H1 (cell line): Measurements from ENCODE around the gene NIM1K. TPM values are rescaled to one million over a fixed set of nuclear protein-coding genes. Genes with fewer than 3 reads are reported as not detected.

Source experiments
- CTCF ChIA-PET: fragments of 300-600 bp; sonication (Branson Sonifier 250); formaldehyde crosslinking; loops from one replicate; lab custom pipeline; 2021; ENCODE audit not compliant: partially characterized antibody; lab: Charles Lee
- POLR2A ChIA-PET: fragments of 300-600 bp; sonication (Branson Sonifier 250); formaldehyde crosslinking; loops from one replicate; lab custom pipeline; 2021; ENCODE audit warnings: inconsistent platforms; ENCODE audit not compliant: partially characterized antibody; lab: Charles Lee
- DNase-seq, 2 experiments: peaks; one replicate each; pipeline versions ENCODE4 v3.0.0 to v3.0.0-alpha.2; 2010 to 2022; ENCODE audit warnings: low spot score in 2 of 2, low read depth in 1 of 2, mixed read lengths in 1 of 2
- FAIRE-seq: peaks from 2 replicates; lab custom pipeline; 2011; peaks lifted over from hg19 to GRCh38; lab: Jason Lieb, UNC
- H2AFZ ChIP-seq: 2 replicates; pipeline ENCODE4 v1.8.1; 2012; ENCODE audit warnings: low read length, inconsistent platforms
- H2AK5ac ChIP-seq: 2 replicates; pipeline ENCODE4 v1.6.1; 2013; ENCODE audit warnings: low read depth, low read length
- H2BK120ac ChIP-seq: replicated peaks from 2 replicates; pipeline ENCODE3; 2013; ENCODE audit warnings: low read depth, low read length, inconsistent platforms
- H2BK12ac ChIP-seq: 2 replicates; pipeline ENCODE4 v1.6.1; 2013; ENCODE audit warnings: low read depth, low read length
- H2BK15ac ChIP-seq: 2 replicates; pipeline ENCODE4 v1.6.1; 2013; ENCODE audit warnings: low read length
- H2BK20ac ChIP-seq: 2 replicates; pipeline ENCODE4 v1.6.1; 2013; ENCODE audit warnings: low read length
- H2BK5ac ChIP-seq: 2 replicates; pipeline ENCODE4 v1.6.1; 2013; ENCODE audit warnings: low read depth, low read length
- H3K14ac ChIP-seq: 2 replicates; pipeline ENCODE4 v1.6.1; 2013; ENCODE audit warnings: inconsistent platforms; ENCODE audit not compliant: insufficient read length
- H3K18ac ChIP-seq: 2 replicates; pipeline ENCODE4 v1.6.1; 2013; ENCODE audit warnings: low read length; ENCODE audit errors: extremely low read depth
- H3K23ac ChIP-seq: 2 replicates; pipeline ENCODE4 v1.6.1; 2013; ENCODE audit warnings: inconsistent platforms; ENCODE audit not compliant: insufficient read length
- H3K23me2 ChIP-seq: 2 replicates; pipeline ENCODE4 v1.6.1; 2013; ENCODE audit warnings: low read depth, low read length
- H3K27ac ChIP-seq: 2 replicates; pipeline ENCODE4 v1.6.1; 2011; ENCODE audit warnings: low read depth, low read length, inconsistent platforms
- H3K27me3 ChIP-seq, 4 experiments: replicated peaks in 1 of 4; 1 replicate in 1 of 4; 2 replicates in 3 of 4; pipeline versions ENCODE4 v1.6.1 to v1.8.1; 2011 to 2013; ENCODE audit warnings: low read length in 3 of 4, mild to moderate bottlenecking in 3 of 4, inconsistent platforms in 2 of 4, mixed read lengths in 2 of 4, moderate library complexity in 1 of 4; ENCODE audit not compliant: control insufficient read depth in 3 of 4, insufficient read depth in 3 of 4; ENCODE audit errors: extremely low read depth in 1 of 4
- H3K36me3 ChIP-seq, 4 experiments: 2 replicates each; pipeline versions ENCODE4 v1.6.1 to v1.8.1; 2011 to 2013; ENCODE audit warnings: mild to moderate bottlenecking in 4 of 4, low read length in 3 of 4, moderate library complexity in 2 of 4, control low read depth in 1 of 4, inconsistent platforms in 1 of 4; ENCODE audit not compliant: insufficient read depth in 4 of 4, control insufficient read depth in 2 of 4
- H3K4ac ChIP-seq: replicated peaks from 2 replicates; pipeline ENCODE3; 2013; ENCODE audit warnings: low read length, low read depth, mixed read lengths, inconsistent platforms; ENCODE audit not compliant: insufficient read length
- H3K4me1 ChIP-seq, 4 experiments: replicated peaks in 1 of 4; 1 replicate in 1 of 4; 2 replicates in 3 of 4; pipeline versions ENCODE4 v1.6.1 to v1.8.1; 2011 to 2013; ENCODE audit warnings: low read length in 3 of 4, inconsistent platforms in 2 of 4, mixed read lengths in 1 of 4; ENCODE audit not compliant: insufficient read depth in 4 of 4, control insufficient read depth in 3 of 4
- H3K4me2 ChIP-seq, 2 experiments: 2 replicates each; pipeline versions ENCODE4 v1.6.1 to v1.8.1; 2011 to 2013; ENCODE audit warnings: low read depth in 2 of 2, low read length in 2 of 2, control low read depth in 1 of 2, inconsistent platforms in 1 of 2, mild to moderate bottlenecking in 1 of 2; ENCODE audit not compliant: insufficient read depth in 1 of 2
- H3K4me3 ChIP-seq, 4 experiments: fragments of 200-600, 300-600 bp in 1 of 4; sonication (generic), shearing (Covaris generic), sonication (Bioruptor Twin) in 1 of 4; 2 replicates each; pipeline versions ENCODE4 v1.5.1 to v1.8.1; 2011 to 2016; ENCODE audit warnings: low read length in 4 of 4, low read depth in 3 of 4, control low read depth in 2 of 4, inconsistent platforms in 2 of 4, mild to moderate bottlenecking in 2 of 4, mixed read lengths in 1 of 4, moderate library complexity in 1 of 4; ENCODE audit not compliant: insufficient read depth in 2 of 4; ENCODE audit errors: extremely low read depth in 1 of 4
- H3K56ac ChIP-seq: replicated peaks from 2 replicates; pipeline ENCODE3; 2013; ENCODE audit warnings: low read depth, mild to moderate bottlenecking, mixed read lengths, low read length, inconsistent platforms; ENCODE audit not compliant: insufficient read length
- H3K79me1 ChIP-seq: 2 replicates; pipeline ENCODE4 v1.6.1; 2013; ENCODE audit warnings: low read depth, low read length, control low read depth
- H3K79me2 ChIP-seq, 2 experiments: 2 replicates each; pipeline versions ENCODE4 v1.6.1 to v1.8.1; 2012 to 2013; ENCODE audit warnings: low read length in 2 of 2, mild to moderate bottlenecking in 2 of 2, inconsistent platforms in 1 of 2; ENCODE audit not compliant: insufficient read depth in 2 of 2, control insufficient read depth in 1 of 2
- H3K9ac ChIP-seq, 4 experiments: replicated peaks in 1 of 4; 1 replicate in 1 of 4; 2 replicates in 3 of 4; pipeline versions ENCODE4 v1.6.1 to v1.8.1; 2011 to 2013; ENCODE audit warnings: low read depth in 3 of 4, low read length in 3 of 4, control low read depth in 2 of 4, mild to moderate bottlenecking in 2 of 4, moderate library complexity in 2 of 4, inconsistent platforms in 1 of 4; ENCODE audit errors: extremely low read depth in 1 of 4
- H3K9me3 ChIP-seq, 2 experiments: 2 replicates each; pipeline versions ENCODE4 v1.6.1 to v1.8.1; 2012 to 2013; ENCODE audit warnings: mild to moderate bottlenecking in 2 of 2, moderate library complexity in 2 of 2, control low read depth in 1 of 2, inconsistent platforms in 1 of 2, low read depth in 1 of 2, low read length in 1 of 2, mixed read lengths in 1 of 2; ENCODE audit not compliant: insufficient read depth in 2 of 2
- H4K20me1 ChIP-seq, 2 experiments: replicated peaks in 1 of 2; 2 replicates each; pipeline versions ENCODE3 to v1.8.1; 2011 to 2013; ENCODE audit warnings: inconsistent platforms in 2 of 2, low read length in 2 of 2, mild to moderate bottlenecking in 1 of 2; ENCODE audit not compliant: insufficient read depth in 2 of 2, control insufficient read depth in 1 of 2
- H4K5ac ChIP-seq: 2 replicates; pipeline ENCODE4 v1.6.1; 2013; ENCODE audit warnings: low read length, low read depth, mixed read lengths, inconsistent platforms; ENCODE audit not compliant: insufficient read length
- H4K8ac ChIP-seq: 2 replicates; pipeline ENCODE4 v1.8.0; 2013; ENCODE audit warnings: mild to moderate bottlenecking, moderate library complexity, low read length, inconsistent platforms; ENCODE audit not compliant: insufficient read depth; ENCODE audit errors: extremely low read depth
- H4K91ac ChIP-seq: replicated peaks from 2 replicates; pipeline ENCODE3; 2013; ENCODE audit warnings: low read length, mixed read lengths, inconsistent platforms; ENCODE audit not compliant: insufficient read length
- ASH2L ChIP-seq: fragments of 200-600, 300-600 bp; sonication (generic); IDR thresholded peaks from one replicate; pipeline ENCODE4 v1.7.1; 2017; ENCODE audit warnings: low read length
- ATF3 ChIP-seq: IDR thresholded peaks from 2 replicates; pipeline ENCODE4 v1.6.1; 2011; ENCODE audit warnings: low read depth, mild to moderate bottlenecking, low read length; ENCODE audit not compliant: insufficient read depth
- CEBPB ChIP-seq: IDR thresholded peaks from 2 replicates; pipeline ENCODE4 v1.6.1; 2012; ENCODE audit warnings: low read depth, low read length
- CHD2 ChIP-seq: IDR thresholded peaks from 2 replicates; pipeline ENCODE4 v1.6.1; 2012; ENCODE audit warnings: low read length, improper control_type of control experiment
- CREB1 ChIP-seq: IDR thresholded peaks from 2 replicates; pipeline ENCODE4 v1.6.1; 2012; ENCODE audit warnings: inconsistent platforms
- KDM4A ChIP-seq: IDR thresholded peaks from one replicate; pipeline ENCODE4 v1.7.1; 2012; ENCODE audit warnings: low read depth, mild to moderate bottlenecking, moderate library complexity, low read length, inconsistent platforms; ENCODE audit not compliant: severe bottlenecking
- MAFK ChIP-seq: IDR thresholded peaks from 2 replicates; pipeline ENCODE4 v1.6.1; 2012; ENCODE audit warnings: low read depth, mild to moderate bottlenecking, improper control_type of control experiment, low read length
- MAX ChIP-seq: IDR thresholded peaks from 2 replicates; pipeline ENCODE4 v1.6.1; 2012; ENCODE audit warnings: inconsistent platforms
- RNF2 ChIP-seq: fragments of 200-900, 300-1000 bp; sonication (generic); IDR thresholded peaks from 2 replicates; pipeline ENCODE4 v1.7.1; 2016; ENCODE audit warnings: borderline replicate concordance, low read depth, mild to moderate bottlenecking, antibody characterized with exemption, low read length; ENCODE audit not compliant: poor library complexity, severe bottlenecking; ENCODE audit errors: missing control alignments
- SP2 ChIP-seq: IDR thresholded peaks from 2 replicates; pipeline ENCODE4 v1.6.1; 2012; ENCODE audit warnings: mild to moderate bottlenecking, low read length, inconsistent platforms
- TEAD4 ChIP-seq: IDR thresholded peaks from 2 replicates; pipeline ENCODE4 v1.6.1; 2012; ENCODE audit warnings: low read depth, low read length, inconsistent platforms, mixed read lengths
- WGBS, 2 experiments: shearing (Covaris generic) in 1 of 2; methylation state at CpG; one replicate each; pipeline versions ENCODE4 v1.1.6 to v1.1.7; 2013 to 2015; ENCODE audit warnings: low lambda C conversion rate in 2 of 2, mixed read lengths in 2 of 2, inconsistent platforms in 1 of 2, low coverage in 1 of 2, missing lambda C conversion rate in 1 of 2; ENCODE audit not compliant: insufficient replicate concordance in 2 of 2, insufficient coverage in 1 of 2, insufficient read length in 1 of 2; ENCODE audit errors: extremely low coverage in 1 of 2, missing lambda C conversion rate in 1 of 2; 5-methylcytosine and 5-hydroxymethylcytosine counted together
- polyA plus RNA-seq, 7 experiments: library from polyadenylated mRNA; depleted of rRNA in 3 of 7; stranded (reverse) in 5 of 7; unstranded in 2 of 7; fragments of >200 nt in 5 of 7; fragments of 200-250 nt in 2 of 7; gene quantifications; 1 replicate in 5 of 7; 2 replicates in 1 of 7; 4 replicates in 1 of 7; pipeline versions ENCODE4 v1.2.1 to v1.2.3, GENCODE V29; 2011 to 2013; ENCODE audit warnings: missing spikeins in 2 of 7, mixed read lengths in 2 of 7
- total RNA-seq: library from RNA; stranded (reverse); fragmentation: NEBNext Ultra II Directional; extraction: Animal tissue kit (Norgen Biotek cat#: 25700); gene quantifications from 2 replicates; pipeline ENCODE4 v1.2.1, GENCODE V29; 2021

NIM1K gene
- total and polyA plus RNA-seq, 2 of the 8 experiments (the other 6 are each of a cell fraction or from before 2014, with no cell fraction given) = not detected

- Histone ChIP-seq H2AK5ac (no peak overlapping the region), H2BK5ac (no peak overlapping the region), H2BK20ac (no peak overlapping the region), H3K23ac (no peak overlapping the region), H3K4ac (no peak overlapping the region), H3K27ac (no peak overlapping the region), H3K4me3 (no peak overlapping the region), H2BK120ac (no peak overlapping the region), H4K91ac (no peak overlapping the region), H2BK15ac (no peak overlapping the region), H3K18ac (no peak overlapping the region), H4K20me1 (peaks cover 0 to 9% of the 10 kb centered on the region in 2 experiments), H3K79me1 (peaks cover 6% of the 10 kb centered on the region), H3K36me3 (peaks cover 0 to 9% (median 4%) of the 10 kb centered on the region in 4 experiments; a peak in 6 of 8 replicates), H3K9me3 (0 out of 4 replicates have a peak, but pooled peaks cover 0 to 2% of the 10 kb centered on the region in 2 experiments), H2AFZ (no peak overlapping the region), H3K14ac (no peak overlapping the region), H3K9ac (no peak overlapping the region), H3K79me2 (peaks cover 0 to 12% of the 10 kb centered on the region in 2 experiments; a peak in 3 of 4 replicates), H3K23me2 (no peaks in the 10 kb centered on the region), H4K5ac (no peak overlapping the region), H4K8ac (no peak overlapping the region), H3K4me1 (peaks cover 0 to 3% (median 3%) of the 10 kb centered on the region in 4 experiments; a peak in 4 of 7 replicates), H2BK12ac (no peak overlapping the region), H3K27me3 (peaks cover 0 to 1% (median 0%) of the 10 kb centered on the region in 4 experiments; a peak in 1 of 7 replicates), H3K56ac (no peak overlapping the region), H3K4me2 (no peak overlapping the region)
- no peak for TF ChIP-seq TEAD4
- TF ChIP-seq KDM4A = no peak
- no peak for TF ChIP-seq MAX
- no peak for TF ChIP-seq ATF3
- TF ChIP-seq ASH2L = no peak
- no peak for TF ChIP-seq CREB1
- no peak for TF ChIP-seq SP2
- no peak for TF ChIP-seq CHD2
- TF ChIP-seq CEBPB = no peak
- TF ChIP-seq MAFK = no peak
- TF ChIP-seq RNF2 = no peak
- DNase-seq = no peak
- no peak for FAIRE-seq
- 88% methylated on average over 6 of the region's 6 CpGs; no CpG with 5 or more reads in 1 of the 2 experiments for WGBS, 2 experiments
- CTCF ChIA-PET = interaction anchor here (1.4 to 2.4 kb wide), 5 partner anchors 10 to 327 kb away, joined by 3 to 6 read pairs (median 5); partner anchors contain the start of gene TMEM267
- POLR2A ChIA-PET = interaction anchor here (0.7 to 2.8 kb wide), 4 partner anchors 10 to 38 kb away, joined by 3 to 8 read pairs (median 3); no protein-coding TSS in a partner anchor
Measured at GRCh38 chr5:43156388-43156787, 35.6 kb upstream of the NIM1K start.
